Tibial nerve (tissue), 4 donors: ENCODE results near the gene ASB13. TPM values are rescaled to one million over a fixed set of nuclear protein-coding genes. Genes with fewer than 3 reads are reported as not detected.

Source experiments
- DNase-seq, 2 donors: peaks; one replicate each; pipeline ENCODE4 v3.0.0-alpha.2; 2019; ENCODE audit warnings: low spot score in 2 of 2
- H3K27ac ChIP-seq, 4 donors: fragments of 200-600 bp; sonication (generic) in 3 of 4; one replicate each; pipeline ENCODE4 v1.5.1; 2017 to 2019; ENCODE audit warnings: mild to moderate bottlenecking in 1 of 4
- H3K27me3 ChIP-seq, 2 donors: fragments of 200-600 bp; sonication (generic) in 1 of 2; one replicate each; pipeline versions ENCODE4 v1.5.1 to v1.6.0; 2017 to 2019
- H3K36me3 ChIP-seq, 3 donors: fragments of 200-600 bp; sonication (generic); one replicate each; pipeline ENCODE4 v1.5.1; 2018 to 2019
- H3K4me1 ChIP-seq, 4 donors: fragments of 200-600 bp; sonication (generic) in 3 of 4; one replicate each; pipeline ENCODE4 v1.5.1; 2017 to 2019
- H3K4me3 ChIP-seq, 4 donors: fragments of 200-600 bp; sonication (generic) in 3 of 4; one replicate each; pipeline ENCODE4 v1.5.1; 2017 to 2019; ENCODE audit warnings: mild to moderate bottlenecking in 1 of 4, moderate library complexity in 1 of 4
- H3K9me3 ChIP-seq, 4 donors: fragments of 200-600 bp; sonication (generic) in 3 of 4; one replicate each; pipeline ENCODE4 v1.5.1; 2017 to 2019
- CTCF ChIP-seq, 5 experiments: fragments of 200-600 bp in 3 of 5; fragments of 450-650 bp in 2 of 5; sonication (generic) in 3 of 5; IDR thresholded peaks; one replicate each; pipeline ENCODE4 v1.5.1; 2016 to 2019; ENCODE audit warnings: antibody characterized with exemption in 5 of 5, mild to moderate bottlenecking in 3 of 5, moderate library complexity in 2 of 5
- EP300 ChIP-seq, 2 donors: sonication (generic); formaldehyde crosslinking; IDR thresholded peaks; one replicate each; pipeline ENCODE4 v1.6.1; 2017; ENCODE audit warnings: antibody characterized with exemption in 2 of 2, mild to moderate bottlenecking in 1 of 2
- POLR2A ChIP-seq, 2 donors: fragments of 450-650 bp; IDR thresholded peaks; one replicate each; pipeline ENCODE4 v1.6.1; 2017; ENCODE audit warnings: antibody characterized with exemption in 2 of 2, mild to moderate bottlenecking in 2 of 2, moderate library complexity in 2 of 2
- WGBS, 2 donors: methylation state at CpG; one replicate each; pipeline ENCODE4 v1.1.5; 2018; 5-methylcytosine and 5-hydroxymethylcytosine counted together
- total RNA-seq, 4 donors: library from RNA; depleted of rRNA; stranded (reverse); fragments of >200 nt; gene quantifications; one replicate each; pipeline ENCODE4 v1.1.0, GENCODE V29; 2016

The ASB13 gene
- total RNA-seq, 4 donors from 2014 or later = 18.3 to 39.2 (median 32.3) TPM

DNA sequence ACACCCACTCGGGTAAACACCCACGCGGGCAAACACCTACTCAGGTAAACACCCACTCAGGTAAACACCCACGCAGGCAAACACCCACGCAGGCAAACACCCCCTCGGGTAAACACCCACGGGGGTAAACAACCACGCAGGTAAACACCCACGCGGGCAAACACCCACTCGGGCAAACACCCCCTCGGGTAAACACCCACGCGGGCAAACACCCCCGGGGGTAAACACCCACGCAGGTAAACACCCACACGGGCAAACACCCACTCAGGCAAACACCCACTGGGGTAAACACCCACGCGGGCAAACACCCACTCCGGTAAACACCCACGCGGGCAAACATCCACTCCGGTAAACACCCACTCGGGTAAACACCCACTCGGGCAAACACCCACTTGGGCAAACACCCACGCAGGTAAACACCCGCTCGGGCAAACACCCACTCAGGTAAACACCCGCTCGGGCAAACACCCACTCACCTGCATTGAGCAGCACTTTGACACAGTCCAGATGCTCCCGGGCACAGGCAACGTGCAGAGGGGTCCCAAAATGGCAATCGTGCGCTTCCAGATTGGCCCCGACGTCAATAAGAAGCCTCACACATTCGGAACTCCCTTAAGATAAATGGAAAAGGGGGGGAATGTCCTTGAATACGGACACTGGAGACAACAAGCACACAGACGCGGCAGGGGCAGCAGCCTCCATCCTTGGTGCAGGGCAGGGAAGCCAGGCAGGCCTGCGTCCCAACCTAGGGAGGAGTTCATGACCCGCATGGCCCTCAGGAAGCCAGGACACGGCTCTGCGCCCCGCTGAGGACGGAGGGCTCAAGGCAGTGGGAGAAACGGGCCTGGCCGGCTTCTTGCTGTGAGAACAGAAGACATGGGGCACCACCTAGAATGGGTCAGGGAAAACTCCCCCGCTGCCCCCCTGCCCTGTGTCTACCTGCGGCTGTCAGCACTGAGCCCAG is 17.6 kb downstream of the ASB13 start:
- no peaks in the 10 kb centered on the region for H3K27me3 ChIP-seq
- H3K9me3 ChIP-seq = no peaks in the 10 kb centered on the region
- 90 to 91% methylated on average over 49 to 50 of the region's 50 CpGs for WGBS, 2 donors
- TF ChIP-seq POLR2A (IDR thresholded peaks at IDR 0.05) (no peak), EP300 (IDR thresholded peaks at IDR 0.05) (no peak), CTCF (IDR thresholded peaks at IDR 0.05) (no peak)
- no peak overlapping the region for H3K4me3 ChIP-seq
- H3K27ac ChIP-seq = no peak overlapping the region
- DNase-seq = no peak
- H3K36me3 ChIP-seq = peaks cover 0 to 62% (median 8%) of the 10 kb centered on the region in 3 donors
- peaks cover 0 to 54% (median 13%) of the 10 kb centered on the region in 4 donors for H3K4me1 ChIP-seq

DNA sequence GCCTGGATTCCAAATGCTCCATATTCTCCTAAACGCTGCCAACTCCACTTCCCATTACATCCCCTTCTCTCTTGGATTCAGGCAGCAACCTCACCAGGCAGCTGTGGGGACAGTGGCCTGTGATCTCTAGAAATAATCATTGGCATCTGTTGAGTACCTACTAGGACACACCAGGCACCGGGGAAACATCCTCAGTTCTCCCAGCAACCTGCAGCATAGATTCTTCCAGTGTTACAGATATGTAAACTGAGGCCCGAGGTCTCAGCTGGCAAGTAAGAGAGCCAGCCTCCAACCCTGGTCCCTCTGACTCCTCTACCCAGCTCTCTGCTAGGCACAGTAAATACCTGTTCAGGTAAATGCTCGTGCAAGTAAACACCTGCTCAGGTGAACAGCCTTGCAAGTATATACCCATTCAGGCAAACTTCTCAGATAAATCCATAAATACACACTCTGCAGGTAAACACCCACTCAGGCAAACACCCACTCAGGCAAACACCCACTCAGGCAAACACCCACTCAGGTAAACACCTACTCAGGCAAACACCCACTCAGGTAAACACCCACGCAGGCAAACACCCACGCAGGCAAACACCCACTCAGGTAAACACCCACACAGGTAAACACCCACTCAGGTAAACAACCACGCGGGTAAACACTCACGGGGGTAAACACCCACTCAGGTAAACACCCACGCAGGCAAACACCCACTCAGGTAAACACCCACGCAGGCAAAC is 18.7 kb downstream of the ASB13 start:
- H3K27ac ChIP-seq = peak overlapping the region in 1 of 4 donors; percentile 78
- H3K27me3 ChIP-seq = no peaks in the 10 kb centered on the region
- H3K4me1 ChIP-seq = peaks cover 0 to 57% (median 14%) of the 10 kb centered on the region in 4 donors
- no peaks in the 10 kb centered on the region for H3K9me3 ChIP-seq
- 87 to 89% methylated on average over 11 of the region's 11 CpGs for WGBS, 2 donors
- TF ChIP-seq EP300 (IDR thresholded peaks at IDR 0.05) = no peak
- no peak for TF ChIP-seq CTCF (IDR thresholded peaks at IDR 0.05)
- no peak for TF ChIP-seq POLR2A (IDR thresholded peaks at IDR 0.05)
- DNase-seq = no peak
- H3K4me3 ChIP-seq = no peak overlapping the region
- peaks cover 0 to 58% (median 8%) of the 10 kb centered on the region in 3 donors for H3K36me3 ChIP-seq

GRCh38 chr10:5645944-5646617 is 20.3 kb downstream of the ASB13 start:
- Histone ChIP-seq H3K27ac (peak overlapping the region in 3 of 4 donors; percentile 69 to 81 (median 78)), H3K36me3 (peaks cover 0 to 63% (median 8%) of the 10 kb centered on the region in 3 donors), H3K4me1 (peaks cover 0 to 47% (median 14%) of the 10 kb centered on the region in 4 donors), H3K27me3 (no peaks in the 10 kb centered on the region), H3K9me3 (no peaks in the 10 kb centered on the region), H3K4me3 (no peak overlapping the region)
- no peak for DNase-seq
- 64 to 66% methylated on average over 21 of the region's 21 CpGs for WGBS, 2 donors
- TF ChIP-seq POLR2A (IDR thresholded peaks at IDR 0.05) (no peak), CTCF (IDR thresholded peaks at IDR 0.05) (no peak), EP300 (IDR thresholded peaks at IDR 0.05) (no peak)

GRCh38 chr10:5645375-5645774 is 21.0 kb downstream of the ASB13 start:
- Histone ChIP-seq H3K4me3 (no peak overlapping the region), H3K36me3 (peaks cover under 1 to 63% (median 3%) of the 10 kb centered on the region in 3 donors), H3K9me3 (no peaks in the 10 kb centered on the region), H3K27ac (peak overlapping the region in 3 of 4 donors; percentile 69 to 81 (median 78)), H3K4me1 (peaks cover 0 to 40% (median 14%) of the 10 kb centered on the region in 4 donors), H3K27me3 (no peaks in the 10 kb centered on the region)
- peak in 1 of 2 donors; percentile 22 for TF ChIP-seq EP300 (IDR thresholded peaks at IDR 0.05)
- no peak for TF ChIP-seq CTCF (IDR thresholded peaks at IDR 0.05)
- peak in 1 of 2 donors; percentile 46 for DNase-seq
- WGBS, 2 donors = 54 to 65% methylated on average over 11 of the region's 11 CpGs
